Measurements from ENCODE around the gene SERPINB4.

Gene SERPINB4

GRCh38 chr18:63624863-63625262 lies 19.2 kb downstream of the SERPINB4 start:
- Histone ChIP-seq H3K4me2 (ENCODE audit: low read length) (no peak overlapping the region), H3K27me3 (ENCODE audit: insufficient read depth, low read length) (no peaks in the 10 kb centered on the region), H2AFZ (ENCODE audit: low read length) (no peak overlapping the region), H3K9ac (ENCODE audit: low read length) (no peak overlapping the region), H3K27ac (ENCODE audit: low read depth, low read length, poor library complexity, severe bottlenecking) (no peak overlapping the region), H4K20me1 (ENCODE audit: insufficient read depth, low read length) (no peaks in the 10 kb centered on the region), H3K79me2 (ENCODE audit: insufficient read depth, low read length) (no peaks in the 10 kb centered on the region), H3K36me3 (ENCODE audit: insufficient read depth, low read length) (no peaks in the 10 kb centered on the region), H3K4me3 (ENCODE audit: low read depth, low read length, poor library complexity, severe bottlenecking) (no peak overlapping the region), H3F3A (ENCODE audit: insufficient read depth, low read length) (no peaks in the 10 kb centered on the region), H3K9me2 (ENCODE audit: low read depth, low read length) (no peaks in the 10 kb centered on the region), H3K4me1 (ENCODE audit: insufficient read depth, low read length, severe bottlenecking) (no peaks in the 10 kb centered on the region), H3K9me3 (ENCODE audit: low read length) (peaks cover 10% of the 10 kb centered on the region)
- no peak for TF ChIP-seq EZH2 (IDR thresholded peaks at IDR 0.05; ENCODE audit: borderline replicate concordance, low read length)
- no peak for TF ChIP-seq CTCF (IDR thresholded peaks at IDR 0.05; ENCODE audit: low read length)

DNA sequence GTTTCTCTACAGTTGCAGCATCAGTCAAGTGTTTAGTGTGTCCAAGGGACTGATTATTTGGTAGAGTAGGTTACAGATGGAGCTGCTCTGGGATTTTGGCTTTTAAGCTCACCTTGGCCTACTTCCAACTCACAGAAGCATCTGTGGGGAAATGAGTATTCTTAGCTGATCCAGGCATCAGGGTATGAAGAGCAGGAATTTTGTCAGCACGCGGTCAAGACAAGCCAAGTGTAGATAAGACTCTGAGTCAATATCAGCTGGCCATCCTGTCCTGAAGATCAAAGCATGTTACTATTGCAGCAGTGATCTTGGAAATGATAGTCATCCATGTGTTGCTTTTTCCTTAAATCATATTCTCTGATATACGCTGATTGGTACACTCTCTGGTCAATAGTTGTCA lies 24.4 kb downstream of the SERPINB4 start:
- H3K9ac ChIP-seq (ENCODE audit: low read length), result no peak overlapping the region
- no peak for TF ChIP-seq EZH2 (IDR thresholded peaks at IDR 0.05; ENCODE audit: borderline replicate concordance, low read length)
- H3K9me2 ChIP-seq (ENCODE audit: low read depth, low read length), result no peaks in the 10 kb centered on the region
- no peak overlapping the region for H3K4me2 ChIP-seq (ENCODE audit: low read length)
- no peak overlapping the region for H2AFZ ChIP-seq (ENCODE audit: low read length)
- H3F3A ChIP-seq (ENCODE audit: insufficient read depth, low read length), result no peaks in the 10 kb centered on the region
- no peaks in the 10 kb centered on the region for H3K4me1 ChIP-seq (ENCODE audit: insufficient read depth, low read length, severe bottlenecking)
- H4K20me1 ChIP-seq (ENCODE audit: insufficient read depth, low read length), result no peaks in the 10 kb centered on the region
- H3K27me3 ChIP-seq (ENCODE audit: insufficient read depth, low read length), result no peaks in the 10 kb centered on the region
- no peak overlapping the region for H3K27ac ChIP-seq (ENCODE audit: low read depth, low read length, poor library complexity, severe bottlenecking)
- H3K9me3 ChIP-seq (ENCODE audit: low read length), result peaks cover 4% of the 10 kb centered on the region
- no peak overlapping the region for H3K4me3 ChIP-seq (ENCODE audit: low read depth, low read length, poor library complexity, severe bottlenecking)
- no peaks in the 10 kb centered on the region for H3K79me2 ChIP-seq (ENCODE audit: insufficient read depth, low read length)
- no peaks in the 10 kb centered on the region for H3K36me3 ChIP-seq (ENCODE audit: insufficient read depth, low read length)

GRCh38 chr18:63617915-63618234 lies 26.2 kb downstream of the SERPINB4 start:
- Histone ChIP-seq H3K9me2 (ENCODE audit: low read depth, low read length) (no peaks in the 10 kb centered on the region), H3K27ac (ENCODE audit: low read depth, low read length, poor library complexity, severe bottlenecking) (no peak overlapping the region), H2AFZ (ENCODE audit: low read length) (no peak overlapping the region), H4K20me1 (ENCODE audit: insufficient read depth, low read length) (no peaks in the 10 kb centered on the region), H3K4me3 (ENCODE audit: low read depth, low read length, poor library complexity, severe bottlenecking) (no peak overlapping the region), H3K36me3 (ENCODE audit: insufficient read depth, low read length) (no peaks in the 10 kb centered on the region), H3K4me2 (ENCODE audit: low read length) (no peak overlapping the region), H3K4me1 (ENCODE audit: insufficient read depth, low read length, severe bottlenecking) (no peaks in the 10 kb centered on the region), H3K9ac (ENCODE audit: low read length) (no peak overlapping the region), H3K79me2 (ENCODE audit: insufficient read depth, low read length) (no peaks in the 10 kb centered on the region), H3K9me3 (ENCODE audit: low read length) (no peaks in the 10 kb centered on the region; the same call in 1 of the 2 replicates), H3K27me3 (ENCODE audit: insufficient read depth, low read length) (0 out of 2 replicates have a peak, but pooled peaks cover 6% of the 10 kb centered on the region), H3F3A (ENCODE audit: insufficient read depth, low read length) (no peaks in the 10 kb centered on the region)
- TF ChIP-seq CTCF (IDR thresholded peaks at IDR 0.05; ENCODE audit: low read length), result no peak
- no peak for TF ChIP-seq EZH2 (IDR thresholded peaks at IDR 0.05; ENCODE audit: borderline replicate concordance, low read length)
